ENCODE measurements around the gene DNAI2.

The DNAI2 gene, protein sequence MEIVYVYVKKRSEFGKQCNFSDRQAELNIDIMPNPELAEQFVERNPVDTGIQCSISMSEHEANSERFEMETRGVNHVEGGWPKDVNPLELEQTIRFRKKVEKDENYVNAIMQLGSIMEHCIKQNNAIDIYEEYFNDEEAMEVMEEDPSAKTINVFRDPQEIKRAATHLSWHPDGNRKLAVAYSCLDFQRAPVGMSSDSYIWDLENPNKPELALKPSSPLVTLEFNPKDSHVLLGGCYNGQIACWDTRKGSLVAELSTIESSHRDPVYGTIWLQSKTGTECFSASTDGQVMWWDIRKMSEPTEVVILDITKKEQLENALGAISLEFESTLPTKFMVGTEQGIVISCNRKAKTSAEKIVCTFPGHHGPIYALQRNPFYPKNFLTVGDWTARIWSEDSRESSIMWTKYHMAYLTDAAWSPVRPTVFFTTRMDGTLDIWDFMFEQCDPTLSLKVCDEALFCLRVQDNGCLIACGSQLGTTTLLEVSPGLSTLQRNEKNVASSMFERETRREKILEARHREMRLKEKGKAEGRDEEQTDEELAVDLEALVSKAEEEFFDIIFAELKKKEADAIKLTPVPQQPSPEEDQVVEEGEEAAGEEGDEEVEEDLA

DNA sequence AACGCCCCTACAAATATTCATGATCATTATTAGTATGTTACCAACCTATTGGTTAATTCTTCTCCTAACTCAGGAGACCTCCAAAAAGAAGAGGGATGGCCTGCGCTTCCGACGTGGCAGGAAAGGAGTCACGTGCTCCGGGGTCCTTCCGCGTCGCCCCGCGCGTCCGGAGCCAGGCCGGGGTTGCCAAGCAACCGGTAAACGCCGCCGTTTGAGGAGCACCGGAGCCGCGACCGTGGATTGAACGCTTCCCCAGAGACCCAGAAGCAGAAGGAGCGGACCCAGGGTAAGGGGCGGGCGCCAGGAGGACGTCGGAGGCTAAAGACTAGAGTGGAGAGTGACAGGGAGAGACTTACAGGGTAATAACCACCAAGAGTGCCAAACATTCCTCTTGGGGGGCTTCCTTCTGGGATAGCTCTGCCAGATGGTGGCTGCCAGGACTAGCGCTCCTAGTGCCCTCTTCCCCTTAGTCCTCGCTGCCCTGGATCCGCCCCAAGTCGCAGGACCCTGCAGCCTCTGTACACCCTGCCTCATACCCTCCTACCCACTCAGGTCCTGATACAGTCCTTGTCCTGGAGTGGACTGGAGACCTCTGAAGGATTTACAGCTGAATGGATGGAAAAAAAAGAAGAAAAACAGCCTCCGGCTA lies at the start of gene DNAI2:
Gene DNAI2, plus strand, starts transcription at position 175 of the 649 bp plus-strand sequence. CDS start 7,584 bp downstream, outside the sequence.
- in situ Hi-C loops (cut with MboI; ENCODE audit: low pct_unique_long_range_greater_than_20kb, low sequenced_read_pairs, unreplicated experiment), result no loop called here
- TF ChIP-seq, protein P1, sequence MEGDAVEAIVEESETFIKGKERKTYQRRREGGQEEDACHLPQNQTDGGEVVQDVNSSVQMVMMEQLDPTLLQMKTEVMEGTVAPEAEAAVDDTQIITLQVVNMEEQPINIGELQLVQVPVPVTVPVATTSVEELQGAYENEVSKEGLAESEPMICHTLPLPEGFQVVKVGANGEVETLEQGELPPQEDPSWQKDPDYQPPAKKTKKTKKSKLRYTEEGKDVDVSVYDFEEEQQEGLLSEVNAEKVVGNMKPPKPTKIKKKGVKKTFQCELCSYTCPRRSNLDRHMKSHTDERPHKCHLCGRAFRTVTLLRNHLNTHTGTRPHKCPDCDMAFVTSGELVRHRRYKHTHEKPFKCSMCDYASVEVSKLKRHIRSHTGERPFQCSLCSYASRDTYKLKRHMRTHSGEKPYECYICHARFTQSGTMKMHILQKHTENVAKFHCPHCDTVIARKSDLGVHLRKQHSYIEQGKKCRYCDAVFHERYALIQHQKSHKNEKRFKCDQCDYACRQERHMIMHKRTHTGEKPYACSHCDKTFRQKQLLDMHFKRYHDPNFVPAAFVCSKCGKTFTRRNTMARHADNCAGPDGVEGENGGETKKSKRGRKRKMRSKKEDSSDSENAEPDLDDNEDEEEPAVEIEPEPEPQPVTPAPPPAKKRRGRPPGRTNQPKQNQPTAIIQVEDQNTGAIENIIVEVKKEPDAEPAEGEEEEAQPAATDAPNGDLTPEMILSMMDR (IDR thresholded peaks at IDR 0.05; ENCODE audit: extremely low read depth, insufficient read depth, missing control alignments), result no peak
- DNase-seq (ENCODE audit: low spot score), result no peak

DNA sequence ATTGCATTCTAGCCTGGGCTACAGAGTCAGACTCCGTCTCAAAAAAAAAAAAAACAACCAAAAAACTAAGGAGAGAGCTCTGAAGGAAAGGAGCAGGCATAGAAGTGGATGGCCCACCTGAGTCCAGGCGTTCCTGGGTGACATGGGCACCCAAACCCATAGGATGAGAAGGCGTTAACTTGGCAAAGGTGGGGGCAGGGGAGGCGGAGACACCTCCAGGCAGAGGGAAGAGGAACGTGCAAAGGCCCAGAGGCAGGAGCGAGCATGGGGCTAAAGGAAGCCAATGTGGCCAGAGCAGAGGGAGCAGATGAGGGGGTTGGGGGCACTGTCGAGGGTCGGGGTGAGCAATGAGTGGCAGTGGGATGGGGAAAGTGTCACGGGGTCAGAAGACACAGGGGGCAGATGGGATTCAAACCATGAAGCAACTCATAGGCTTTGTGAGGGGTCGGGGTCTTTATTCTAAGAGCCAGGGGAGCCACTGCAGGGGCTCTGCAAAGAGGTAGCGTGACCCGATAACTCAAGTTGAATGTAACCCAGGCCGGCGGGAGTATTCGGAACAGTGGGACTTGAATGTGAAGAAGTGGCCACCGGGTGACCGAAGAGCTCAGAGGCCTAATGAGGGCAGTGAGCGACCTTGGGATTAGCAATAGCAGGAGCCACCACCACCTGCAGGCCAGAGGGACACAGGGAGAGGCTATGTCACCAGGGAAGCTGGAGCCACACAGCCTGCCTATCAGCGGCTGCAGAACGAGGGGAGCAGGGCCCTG lies 48.9 kb upstream of the DNAI2 start:
- no peak for DNase-seq (ENCODE audit: low spot score)
- in situ Hi-C loops (cut with MboI; ENCODE audit: low pct_unique_long_range_greater_than_20kb, low sequenced_read_pairs, unreplicated experiment), result no loop called here
- TF ChIP-seq, protein P1 (IDR thresholded peaks at IDR 0.05; ENCODE audit: extremely low read depth, insufficient read depth, missing control alignments), result no peak

DNA sequence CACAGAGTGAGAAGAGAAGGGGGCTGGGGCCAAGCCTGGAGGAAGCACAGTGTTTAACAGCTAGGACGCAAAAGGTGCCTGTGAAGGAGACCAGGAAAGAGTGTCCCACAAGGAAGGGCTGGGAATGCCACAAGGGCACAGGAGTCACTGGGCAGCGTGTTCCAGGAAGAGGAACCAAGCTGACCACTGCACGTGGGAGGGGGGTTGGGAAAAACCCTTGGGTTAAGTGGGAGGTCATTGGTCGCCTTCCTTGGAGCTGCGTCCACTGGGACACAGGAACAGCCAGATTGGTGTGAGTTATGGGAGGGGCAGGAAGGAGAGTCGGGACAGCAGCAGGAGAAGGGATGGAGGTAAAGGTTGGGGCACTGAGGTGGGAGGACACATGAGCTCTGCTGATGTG lies 47.8 kb upstream of the DNAI2 start:
- no peak for DNase-seq (ENCODE audit: low spot score)
- in situ Hi-C loops (cut with MboI; ENCODE audit: low pct_unique_long_range_greater_than_20kb, low sequenced_read_pairs, unreplicated experiment), result no loop called here
- TF ChIP-seq, protein P1 (IDR thresholded peaks at IDR 0.05; ENCODE audit: extremely low read depth, insufficient read depth, missing control alignments), result no peak

GRCh38 chr17:74227271-74228080 lies 46.6 kb upstream of the DNAI2 start:
- no peak for DNase-seq (ENCODE audit: low spot score)
- TF ChIP-seq, protein P1 (IDR thresholded peaks at IDR 0.05; ENCODE audit: extremely low read depth, insufficient read depth, missing control alignments), result no peak
- in situ Hi-C loops (cut with MboI; ENCODE audit: low pct_unique_long_range_greater_than_20kb, low sequenced_read_pairs, unreplicated experiment), result no loop called here

DNA sequence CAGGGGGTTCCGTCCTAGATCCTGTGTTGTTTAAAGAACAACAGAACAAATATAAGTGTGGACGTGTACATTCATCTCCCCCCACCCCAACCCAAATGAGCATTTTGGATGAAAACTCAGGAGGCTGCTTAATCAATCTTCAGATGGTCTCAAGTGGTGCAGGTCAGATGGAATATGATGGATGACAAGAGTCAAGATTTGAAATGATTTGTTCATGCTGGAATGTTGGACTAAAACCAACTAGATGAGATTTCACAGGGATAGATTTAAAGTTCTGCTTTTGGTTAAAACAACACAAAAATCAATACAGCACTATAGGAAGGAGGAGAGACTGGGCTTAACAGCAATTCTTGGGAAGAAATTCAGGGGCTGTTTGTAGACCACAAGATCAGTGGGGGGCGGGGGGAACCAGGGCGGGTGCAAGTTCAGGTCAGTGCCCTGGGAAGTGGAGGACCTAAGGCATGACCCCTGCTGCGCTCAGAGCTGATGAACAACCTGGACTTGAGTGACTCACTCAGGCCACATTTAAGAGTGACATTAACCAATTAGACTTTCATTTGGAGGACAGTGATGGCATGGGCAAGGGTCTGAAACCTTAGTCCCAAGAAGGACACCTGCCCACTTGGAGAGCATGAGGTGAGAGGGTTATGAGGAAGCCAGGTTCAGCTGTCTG lies 45.6 kb upstream of the DNAI2 start:
- DNase-seq (ENCODE audit: low spot score), result no peak
- in situ Hi-C loops (cut with MboI; ENCODE audit: low pct_unique_long_range_greater_than_20kb, low sequenced_read_pairs, unreplicated experiment), result no loop called here
- TF ChIP-seq, protein P1 (IDR thresholded peaks at IDR 0.05; ENCODE audit: extremely low read depth, insufficient read depth, missing control alignments), result no peak

Measured in GM13977 (cell line).